Stimulated activated CD8-positive, alpha-beta memory T cell treated with anti-CD3 and anti-CD28 coated beads, Interleukin-12 subunit alpha, Interleukin-12 subunit beta, amount 100 ng/mL, for 1 hour (primary cell): Measurements from ENCODE around the gene SPHK1.

ENCODE experiments used
- DNase-seq: peaks from one replicate; pipeline ENCODE4 v3.0.0-alpha.2; 2020; ENCODE audit warnings: low read depth

SPHK1 gene

DNA sequence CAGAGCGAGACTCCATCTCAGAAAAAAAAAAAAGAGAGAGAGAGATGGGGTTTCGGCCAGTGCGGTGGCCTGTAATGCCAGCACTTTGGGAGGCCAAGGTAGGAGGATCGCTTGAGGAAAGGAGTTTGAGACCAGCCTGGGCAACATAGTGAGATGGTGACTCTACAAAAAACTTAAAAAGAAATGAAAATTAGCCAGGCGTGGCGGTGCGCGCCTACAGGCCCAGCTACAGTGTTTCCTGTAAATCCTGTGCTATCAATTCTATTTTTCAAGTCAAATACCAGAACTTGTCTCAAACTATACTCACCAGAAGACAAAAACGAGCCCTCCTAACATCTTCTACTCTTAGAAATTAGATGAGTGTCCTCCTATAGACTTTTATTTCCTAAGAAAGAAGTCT, 49.3 kb downstream of the SPHK1 start:
- no peak for DNase-seq

- no peak for DNase-seq
Measured at GRCh38 chr17:76434870-76435269, 50.5 kb downstream of the SPHK1 start.

- DNase-seq, result no peak
Measured at GRCh38 chr17:76435751-76436150, 51.3 kb downstream of the SPHK1 start.
